GM18498 (cell line): ENCODE measurements around the gene AGMO.
"Not testable (repeated sequence)": the region's sequence is repeated elsewhere in the genome, so short reads cannot be mapped to it uniquely, and the experiment has no call there.

Experiments used
- ATAC-seq: cut with Tn5 transposase; IDR thresholded peaks from one replicate; pipeline ENCODE4 v1.9.1; 2021; ENCODE audit warnings: mild to moderate bottlenecking, moderate library complexity; ENCODE audit not compliant: unreplicated experiment

AGMO gene

GRCh38 chr7:15560968-15561367 is 847 bp downstream of the AGMO start:
- ATAC-seq: no peak

GRCh38 chr7:15559416-15559928 is 2.3 kb downstream of the AGMO start:
- no peak for ATAC-seq

GRCh38 chr7:15558756-15559155 is 3.1 kb downstream of the AGMO start:
- ATAC-seq: no peak

GRCh38 chr7:15557686-15558085 is 4.1 kb downstream of the AGMO start:
- no peak for ATAC-seq

- ATAC-seq: no peak
Measured at GRCh38 chr7:15557186-15557585, 4.6 kb downstream of the AGMO start.

GRCh38 chr7:15556339-15557105 is 5.3 kb downstream of the AGMO start:
- no peak for ATAC-seq

GRCh38 chr7:15555381-15555859 is 6.4 kb downstream of the AGMO start:
- no peak for ATAC-seq

GRCh38 chr7:15554744-15555143 is 7.1 kb downstream of the AGMO start:
- ATAC-seq: no peak

- no peak for ATAC-seq
Measured at GRCh38 chr7:15554081-15554480, 7.7 kb downstream of the AGMO start.

- not testable (repeated sequence) for ATAC-seq
Measured at GRCh38 chr7:15547320-15547719, 14.5 kb downstream of the AGMO start.

- ATAC-seq: no peak
Measured at GRCh38 chr7:15546272-15546792, 15.5 kb downstream of the AGMO start.

- no peak for ATAC-seq
Measured at GRCh38 chr7:15544050-15544449, 17.8 kb downstream of the AGMO start.

GRCh38 chr7:15543256-15543655 is 18.6 kb downstream of the AGMO start:
- no peak for ATAC-seq

- no peak for ATAC-seq
Measured at GRCh38 chr7:15527648-15528047, 34.2 kb downstream of the AGMO start.

- ATAC-seq: no peak
Measured at GRCh38 chr7:15525652-15526263, 36.1 kb downstream of the AGMO start.

- ATAC-seq: no peak
Measured at GRCh38 chr7:15524077-15524476, 37.7 kb downstream of the AGMO start.

- not testable (repeated sequence) for ATAC-seq
Measured at GRCh38 chr7:15517865-15518264, 44.0 kb downstream of the AGMO start.

GRCh38 chr7:15515252-15515651 is 46.6 kb downstream of the AGMO start:
- no peak for ATAC-seq

- ATAC-seq: no peak
Measured at GRCh38 chr7:15508258-15508657, 53.6 kb downstream of the AGMO start.

GRCh38 chr7:15507708-15508107 is 54.1 kb downstream of the AGMO start:
- ATAC-seq: no peak

GRCh38 chr7:15507171-15507570 is 54.6 kb downstream of the AGMO start:
- no peak for ATAC-seq

- ATAC-seq: no peak
Measured at GRCh38 chr7:15505761-15506160, 56.1 kb downstream of the AGMO start.
